Transverse colon (tissue), 4 donors: ENCODE data around the gene WNT10A. TPM values are rescaled to one million over a fixed set of nuclear protein-coding genes. Genes with fewer than 3 reads are reported as not detected.

Experiments used
- DNase-seq: peaks from one replicate; pipeline ENCODE4 v3.0.0-alpha.2; 2019
- H3K27ac ChIP-seq, 4 donors: fragments of 200-600 bp; sonication (generic); 2 replicates each; pipeline ENCODE4 v1.5.1; 2016 to 2018; ENCODE audit warnings: inconsistent platforms in 4 of 4
- H3K27me3 ChIP-seq: fragments of 200-600 bp; sonication (generic); 2 replicates; pipeline ENCODE4 v1.5.1; 2017; ENCODE audit warnings: inconsistent platforms
- H3K36me3 ChIP-seq, 4 donors: fragments of 200-600 bp; sonication (generic); 2 replicates each; pipeline ENCODE4 v1.5.1; 2017 to 2019; ENCODE audit warnings: inconsistent platforms in 4 of 4
- H3K4me1 ChIP-seq, 4 donors: fragments of 200-600 bp; sonication (generic); 2 replicates each; pipeline ENCODE4 v1.5.1; 2017 to 2020; ENCODE audit warnings: inconsistent platforms in 4 of 4
- H3K4me3 ChIP-seq, 4 donors: fragments of 200-600 bp; sonication (generic); 1 replicate in 1 of 4; 2 replicates in 3 of 4; pipeline versions ENCODE4 v1.5.1 to v1.6.1; 2017 to 2019; ENCODE audit warnings: inconsistent platforms in 4 of 4
- H3K9me3 ChIP-seq, 2 donors: fragments of 200-600 bp; sonication (generic); 2 replicates each; pipeline ENCODE4 v1.5.1; 2017 to 2019; ENCODE audit warnings: inconsistent platforms in 2 of 2
- CTCF ChIP-seq, 5 experiments: fragments of 200-600 bp in 3 of 5; fragments of 450-650 bp in 2 of 5; sonication (generic) in 3 of 5; IDR thresholded peaks; 1 replicate in 2 of 5; 2 replicates in 3 of 5; pipeline ENCODE4 v1.5.1; 2016 to 2017; ENCODE audit warnings: antibody characterized with exemption in 5 of 5, inconsistent platforms in 3 of 5, mild to moderate bottlenecking in 2 of 5, moderate library complexity in 1 of 5
- EP300 ChIP-seq: sonication (generic); formaldehyde crosslinking; IDR thresholded peaks from one replicate; pipeline ENCODE4 v1.6.1; 2017; ENCODE audit warnings: antibody characterized with exemption, low read depth
- POLR2A ChIP-seq: fragments of 450-650 bp; IDR thresholded peaks from one replicate; pipeline ENCODE4 v1.6.1; 2016; ENCODE audit warnings: antibody characterized with exemption, mild to moderate bottlenecking, moderate library complexity
- POLR2AphosphoS5 ChIP-seq, 3 donors: sonication (generic); formaldehyde crosslinking; IDR thresholded peaks; one replicate each; pipeline ENCODE4 v1.6.1; 2016; ENCODE audit warnings: antibody characterized with exemption in 3 of 3
- WGBS, 2 donors: methylation state at CpG; one replicate each; pipeline ENCODE4 v1.1.5; 2018; ENCODE audit warnings: low coverage in 1 of 2; 5-methylcytosine and 5-hydroxymethylcytosine counted together
- in situ Hi-C, 4 donors: fragments of 200-750 bp; cut with MboI; loops; one replicate each; pipeline versions ENCODE4 v1.15.0 to v1.15.1; 2017; ENCODE audit warnings: low sequenced_read_pairs in 3 of 4, low pct_ligation_motif_present in 1 of 4, low pct_unique_long_range_greater_than_20kb in 1 of 4
- intact Hi-C: fragments of 100-400 bp; cut with DNase I; formaldehyde crosslinking; loops from one replicate; pipeline ENCODE4 v1.15.1; 2023; ENCODE audit warnings: low total_unique reads
- total RNA-seq, 4 donors: library from RNA; depleted of rRNA; stranded (reverse); fragments of >200 nt; gene quantifications; one replicate each; pipeline ENCODE4 v1.1.0, GENCODE V29; 2016

The WNT10A gene
- total RNA-seq, 4 donors from 2014 or later, result 0.27 to 1.6 TPM; not detected in 2

- Histone ChIP-seq H3K4me1 (peaks cover 19 to 41% (median 31%) of the 10 kb centered on the region in 4 donors), H3K36me3 (no peaks in the 10 kb centered on the region), H3K9me3 (no peaks in the 10 kb centered on the region), H3K27ac (peak overlapping the region; percentile 8 to 59 (median 47)), H3K27me3 (peaks cover 70% of the 10 kb centered on the region), H3K4me3 (peak overlapping the region in 2 of 4 donors; percentile 41)
- WGBS, 2 donors, result 42 to 49% methylated on average over 3 to 10 of the region's 10 CpGs
- no peak for DNase-seq
- in situ Hi-C loops, result no loop called here
- no peak for TF ChIP-seq EP300
- TF ChIP-seq POLR2AphosphoS5 (IDR thresholded peaks at IDR 0.05), result no peak
- TF ChIP-seq POLR2A, result no peak
- no peak for TF ChIP-seq CTCF (IDR thresholded peaks at IDR 0.05)
- intact Hi-C loops, result no loop called here
Measured at GRCh38 chr2:218893349-218894150, 12.9 kb downstream of the WNT10A start.

- Histone ChIP-seq H3K36me3 (no peaks in the 10 kb centered on the region), H3K4me3 (no peak overlapping the region), H3K27ac (peak overlapping the region in 1 of 4 donors; percentile 56), H3K9me3 (no peaks in the 10 kb centered on the region), H3K27me3 (peaks cover 78% of the 10 kb centered on the region), H3K4me1 (peaks cover 19 to 42% (median 32%) of the 10 kb centered on the region in 4 donors)
- WGBS, 2 donors, result 68% methylated on average over 12 of the region's 12 CpGs; no CpG with 5 or more reads in 1 of the 2 donors
- in situ Hi-C loops (no loop called here), intact Hi-C loops (no loop called here)
- DNase-seq, result no peak
- no peak for TF ChIP-seq POLR2AphosphoS5 (IDR thresholded peaks at IDR 0.05)
- no peak for TF ChIP-seq CTCF (IDR thresholded peaks at IDR 0.05)
- TF ChIP-seq EP300, result no peak
- TF ChIP-seq POLR2A, result no peak
Measured at GRCh38 chr2:218894151-218894879, 13.7 kb downstream of the WNT10A start.

GRCh38 chr2:218894880-218895157 lies 14.2 kb downstream of the WNT10A start:
- Histone ChIP-seq H3K36me3 (no peaks in the 10 kb centered on the region), H3K27ac (no peak overlapping the region), H3K4me3 (no peak overlapping the region), H3K4me1 (peaks cover 19 to 42% (median 32%) of the 10 kb centered on the region in 4 donors), H3K9me3 (no peaks in the 10 kb centered on the region), H3K27me3 (peaks cover 83% of the 10 kb centered on the region)
- WGBS, 2 donors, result 83% methylated on average over 4 of the region's 4 CpGs; no CpG with 5 or more reads in 1 of the 2 donors
- no peak for TF ChIP-seq POLR2A
- TF ChIP-seq CTCF (IDR thresholded peaks at IDR 0.05), result no peak
- TF ChIP-seq POLR2AphosphoS5 (IDR thresholded peaks at IDR 0.05), result no peak
- no peak for TF ChIP-seq EP300
- DNase-seq, result no peak
- intact Hi-C loops (no loop called here), in situ Hi-C loops (no loop called here)

- no peak for DNase-seq
- H3K27me3 ChIP-seq, result peaks cover 88% of the 10 kb centered on the region
- no peak for TF ChIP-seq EP300
- no peak for TF ChIP-seq POLR2A
- TF ChIP-seq CTCF (IDR thresholded peaks at IDR 0.05), result no peak
- no peak for TF ChIP-seq POLR2AphosphoS5 (IDR thresholded peaks at IDR 0.05)
- H3K9me3 ChIP-seq, result no peaks in the 10 kb centered on the region
- WGBS, 2 donors, result 97% methylated on average over 3 of the region's 3 CpGs; no CpG with 5 or more reads in 1 of the 2 donors
- H3K4me3 ChIP-seq, result no peak overlapping the region
- peaks cover 19 to 42% (median 32%) of the 10 kb centered on the region in 4 donors for H3K4me1 ChIP-seq
- H3K27ac ChIP-seq, result no peak overlapping the region
- intact Hi-C loops, result no loop called here
- H3K36me3 ChIP-seq, result no peaks in the 10 kb centered on the region
- in situ Hi-C loops, result no loop called here
Measured at GRCh38 chr2:218895326-218895725, 14.7 kb downstream of the WNT10A start.
